PFSK-1 (cell line): ENCODE data around the gene SP110.

Experiments
- FOXP2 ChIP-seq: optimal IDR thresholded peaks from 2 replicates; pipeline ENCODE3; 2011; ENCODE audit warnings: borderline replicate concordance, control low read depth, inconsistent platforms; ENCODE audit not compliant: insufficient read depth; ENCODE audit errors: extremely low read length, extremely low read depth
- POLR2AphosphoS5 ChIP-seq: IDR thresholded peaks from 2 replicates; pipeline ENCODE4 v1.6.1; 2012; ENCODE audit warnings: low read depth, mild to moderate bottlenecking, control low read depth, low read length, moderate library complexity
- REST ChIP-seq, 2 experiments: IDR thresholded peaks; 2 replicates each; pipeline versions ENCODE4 v1.6.1 to v1.8.0; 2011 to 2012; ENCODE audit warnings: low read depth in 2 of 2, low read length in 2 of 2, control low read depth in 1 of 2, inconsistent platforms in 1 of 2, mild to moderate bottlenecking in 1 of 2, moderate library complexity in 1 of 2; ENCODE audit not compliant: insufficient read depth in 1 of 2
- SIN3A ChIP-seq: IDR thresholded peaks from 2 replicates; pipeline ENCODE4 v1.6.1; 2012; ENCODE audit warnings: mild to moderate bottlenecking, low read length, moderate library complexity, borderline replicate concordance; ENCODE audit not compliant: insufficient read depth
- TAF1 ChIP-seq: IDR thresholded peaks from 2 replicates; pipeline ENCODE4 v1.6.1; 2012; ENCODE audit warnings: low read length, control low read depth, borderline replicate concordance; ENCODE audit not compliant: insufficient read depth

DNA sequence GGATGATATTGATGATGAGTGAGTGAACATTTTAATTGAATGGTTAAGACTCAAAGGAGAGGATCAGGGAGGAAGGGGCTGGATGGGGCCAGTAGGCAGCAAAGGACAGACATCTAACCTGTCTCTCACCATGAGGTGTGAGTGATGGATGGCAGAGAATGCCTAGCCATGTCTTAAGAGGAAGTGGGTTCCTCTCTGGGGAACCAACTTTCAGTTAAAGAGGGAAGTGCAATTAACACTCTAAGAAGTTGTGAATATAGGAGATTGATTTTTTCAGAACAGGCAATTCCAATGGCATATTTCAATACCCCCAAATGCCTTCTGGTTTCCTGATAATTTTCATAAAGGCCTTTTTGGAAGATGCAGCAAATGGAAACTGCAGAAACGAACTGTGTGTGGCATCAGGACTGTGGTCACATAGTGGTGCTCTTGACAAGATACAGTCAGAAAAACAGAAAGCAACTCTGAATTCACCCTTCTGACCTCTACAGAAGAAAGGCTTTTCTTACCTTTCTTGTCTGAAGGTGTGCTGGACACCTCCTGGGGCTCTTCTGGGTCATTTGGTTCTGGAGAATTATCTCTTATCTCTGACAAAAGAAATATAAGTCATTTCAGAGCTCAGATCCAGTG is 10.2 kb downstream of the SP110 start:
- no peak for TF ChIP-seq POLR2AphosphoS5
- no peak for TF ChIP-seq REST (IDR thresholded peaks at IDR 0.05; ENCODE audit: insufficient read depth in 1 of 2, low read depth in 2 of 2, low read length in 2 of 2)
- no peak for TF ChIP-seq TAF1
- no peak for TF ChIP-seq FOXP2
- TF ChIP-seq SIN3A, result no peak
